Peyer's patch (tissue), 4 donors: ENCODE measurements around the gene PODXL2. TPM values are rescaled to one million over a fixed set of nuclear protein-coding genes. Genes with fewer than 3 reads are reported as not detected.

Source experiments
- DNase-seq, 3 donors: peaks; one replicate each; pipeline ENCODE4 v3.0.0-alpha.2; 2017 to 2019
- H3K27ac ChIP-seq, 4 donors: fragments of 200-600 bp; sonication (generic); one replicate each; pipeline ENCODE4 v1.5.1; 2016 to 2019
- H3K27me3 ChIP-seq, 2 donors: fragments of 200-600 bp; sonication (generic); one replicate each; pipeline ENCODE4 v1.5.1; 2019
- H3K36me3 ChIP-seq, 3 donors: fragments of 200-600 bp; sonication (generic); one replicate each; pipeline ENCODE4 v1.5.1; 2016 to 2019
- H3K4me1 ChIP-seq, 4 donors: fragments of 200-600 bp; sonication (generic); one replicate each; pipeline ENCODE4 v1.5.1; 2016 to 2019
- H3K4me3 ChIP-seq, 4 donors: fragments of 200-600 bp; sonication (generic); 1 replicate in 3 of 4; 2 replicates in 1 of 4; pipeline ENCODE4 v1.5.1; 2016 to 2019; ENCODE audit warnings: mild to moderate bottlenecking in 1 of 4
- H3K9me3 ChIP-seq, 4 donors: fragments of 200-600 bp; sonication (generic); one replicate each; pipeline ENCODE4 v1.5.1; 2016 to 2019; ENCODE audit warnings: mild to moderate bottlenecking in 1 of 4
- CTCF ChIP-seq, 6 experiments: fragments of 450-650 bp in 4 of 6; fragments of 200-600 bp in 2 of 6; sonication (generic) in 1 of 6; IDR thresholded peaks; one replicate each; pipeline ENCODE4 v1.5.1; 2017 to 2019; ENCODE audit warnings: antibody characterized with exemption in 6 of 6, mild to moderate bottlenecking in 3 of 6, moderate library complexity in 1 of 6
- POLR2A ChIP-seq, 2 donors: fragments of 450-650 bp; IDR thresholded peaks; one replicate each; pipeline ENCODE4 v1.5.1; 2017; ENCODE audit warnings: antibody characterized with exemption in 2 of 2, mild to moderate bottlenecking in 2 of 2, moderate library complexity in 2 of 2
- total RNA-seq, 4 donors: library from RNA; depleted of rRNA; stranded (reverse); fragments of >200 nt; gene quantifications; one replicate each; pipeline ENCODE4 v1.1.0, GENCODE V29; 2016

Gene PODXL2
- total RNA-seq, 4 donors from 2014 or later, result 7.4 to 15.6 (median 9.9) TPM

- no peak for DNase-seq
- no peaks in the 10 kb centered on the region for H3K27me3 ChIP-seq
Observed at GRCh38 chr3:127670761-127671522, 42.0 kb downstream of the PODXL2 start.

DNA sequence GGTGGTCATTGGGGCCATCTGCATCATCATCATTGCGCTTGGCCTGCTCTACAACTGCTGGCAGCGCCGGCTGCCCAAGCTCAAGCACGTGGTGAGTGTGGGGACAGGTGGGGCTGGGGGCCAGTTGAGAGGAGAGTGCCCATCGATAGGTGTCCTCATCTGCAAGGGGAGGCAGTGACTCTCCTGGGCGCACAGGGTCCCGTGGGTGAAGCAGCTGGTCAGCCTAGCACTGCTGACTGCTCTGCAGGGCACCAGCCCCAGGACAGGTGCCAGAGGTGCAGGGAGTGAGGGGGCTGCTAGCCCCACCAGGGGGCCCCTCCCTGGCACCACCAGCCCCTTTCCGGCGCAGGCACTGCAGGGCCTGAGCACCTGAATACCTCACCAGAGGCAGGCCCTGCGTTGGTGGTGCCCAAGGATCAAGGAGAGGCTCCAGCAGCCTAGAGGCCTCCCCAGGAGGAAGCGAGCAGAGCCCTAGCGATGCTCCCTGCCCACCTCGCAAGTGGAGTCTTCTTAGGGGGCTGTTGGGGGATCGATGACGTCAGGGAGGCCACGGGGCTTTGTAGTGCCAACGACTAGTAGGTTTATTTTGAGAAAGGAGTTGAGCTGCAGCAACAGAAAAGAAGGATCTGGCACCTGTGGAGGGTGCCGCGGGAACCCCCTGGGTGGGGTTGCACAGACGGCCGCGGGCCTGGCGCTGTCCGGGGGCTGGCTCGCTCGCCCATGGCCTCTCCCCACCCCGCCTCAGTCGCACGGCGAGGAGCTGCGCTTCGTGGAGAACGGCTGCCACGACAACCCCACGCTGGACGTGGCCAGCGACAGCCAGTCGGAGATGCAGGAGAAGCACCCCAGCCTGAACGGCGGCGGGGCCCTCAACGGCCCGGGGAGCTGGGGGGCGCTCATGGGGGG lies 42.8 kb downstream of the PODXL2 start:
- Histone ChIP-seq H3K27me3 (no peaks in the 10 kb centered on the region), H3K4me3 (peak overlapping the region; percentile 89 to 99 (median 95)), H3K27ac (peak overlapping the region; percentile 87 to 96 (median 92)), H3K4me1 (peaks cover 0 to 20% (median 7%) of the 10 kb centered on the region in 4 donors), H3K36me3 (peaks cover 0 to 9% (median 0%) of the 10 kb centered on the region in 3 donors), H3K9me3 (no peaks in the 10 kb centered on the region)
- TF ChIP-seq POLR2A (IDR thresholded peaks at IDR 0.05) (no peak), CTCF (IDR thresholded peaks at IDR 0.05) (no peak)
- DNase-seq, result peak in 2 of 3 donors; percentile 37 to 60

More at GRCh38 chr3:127670761-127671522, 42.0 kb downstream of the PODXL2 start:
- Histone ChIP-seq H3K4me1 (peaks cover 0 to 20% (median 7%) of the 10 kb centered on the region in 4 donors), H3K27ac (no peak overlapping the region), H3K4me3 (no peak overlapping the region), H3K36me3 (peaks cover 0 to 5% (median 0%) of the 10 kb centered on the region in 3 donors), H3K9me3 (no peaks in the 10 kb centered on the region)
- TF ChIP-seq CTCF (IDR thresholded peaks at IDR 0.05), result no peak
- no peak for TF ChIP-seq POLR2A (IDR thresholded peaks at IDR 0.05)

GRCh38 chr3:127672429-127673190 lies 43.6 kb downstream of the PODXL2 start, which contains the start of gene ABTB1:
Gene ABTB1 (plus strand): TSS chr3:127672952. CDS start chr3:127673026, 74 bp downstream.
- Histone ChIP-seq H3K36me3 (peaks cover 0 to 17% (median 0%) of the 10 kb centered on the region in 3 donors), H3K27ac (peak within 1 kb of the TSS; percentile 87 to 96 (median 92)), H3K4me3 (peak within 1 kb of the TSS; percentile 89 to 99 (median 95)), H3K4me1 (peaks cover 0 to 20% (median 7%) of the 10 kb centered on the region in 4 donors), H3K9me3 (no peaks in the 10 kb centered on the region), H3K27me3 (no peaks in the 10 kb centered on the region)
- peak; percentile 91 to 95 (median 93) for DNase-seq
- TF ChIP-seq CTCF (IDR thresholded peaks at IDR 0.05) (no peak), POLR2A (IDR thresholded peaks at IDR 0.05) (peak; percentile 79 to 81)

DNA sequence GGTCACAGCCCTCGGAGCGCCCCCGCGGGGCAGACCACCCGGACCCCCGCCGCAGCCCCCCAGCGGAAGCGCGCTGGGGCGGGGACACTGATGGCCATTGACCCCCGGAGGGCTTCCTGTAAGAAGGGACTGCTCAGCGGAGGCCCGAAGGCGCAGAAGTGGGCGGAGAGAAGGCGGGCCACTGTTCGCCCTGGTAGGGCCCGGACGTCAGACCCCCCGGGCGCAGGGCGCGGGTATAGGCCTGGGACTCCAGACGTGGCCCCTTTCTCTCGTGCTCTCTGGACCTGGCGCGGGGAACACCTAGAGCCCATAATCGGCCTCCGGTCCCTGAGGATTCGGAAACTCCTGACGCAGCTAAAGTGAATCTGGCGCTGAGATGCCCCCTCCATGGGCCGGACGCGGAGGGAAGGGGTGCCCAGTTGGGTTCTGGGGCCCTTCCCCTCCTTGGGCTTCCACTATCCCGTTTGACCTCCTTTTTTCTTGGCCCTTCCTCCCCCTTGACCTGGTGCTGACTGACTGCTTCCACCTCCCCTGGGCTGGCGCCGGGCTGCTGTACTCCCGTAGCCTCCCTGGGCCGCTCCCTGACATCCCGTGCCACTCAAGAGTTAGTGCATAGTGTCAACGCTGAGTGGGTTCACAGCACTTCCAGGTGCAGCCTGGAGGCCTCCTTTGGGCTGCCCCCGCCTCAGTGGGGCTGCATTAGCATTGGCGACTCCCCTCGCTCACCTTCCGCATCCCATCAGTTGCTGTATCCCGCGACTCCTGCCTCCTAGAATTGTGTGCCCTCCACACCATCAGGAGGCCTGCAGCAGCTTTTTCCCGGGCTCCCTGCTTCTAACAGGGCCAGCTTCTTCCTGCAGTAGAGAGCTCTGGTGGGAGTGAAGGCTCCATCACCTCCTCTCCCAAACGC lies 44.5 kb downstream of the PODXL2 start:
- Histone ChIP-seq H3K4me1 (peaks cover 0 to 20% (median 7%) of the 10 kb centered on the region in 4 donors), H3K27ac (peak overlapping the region; percentile 87 to 96 (median 92)), H3K27me3 (no peaks in the 10 kb centered on the region), H3K9me3 (no peaks in the 10 kb centered on the region), H3K4me3 (peak overlapping the region; percentile 89 to 99 (median 95)), H3K36me3 (peaks cover 0 to 21% (median 0%) of the 10 kb centered on the region in 3 donors)
- peak; percentile 57 to 80 (median 74) for DNase-seq
- TF ChIP-seq CTCF (IDR thresholded peaks at IDR 0.05) (no peak), POLR2A (IDR thresholded peaks at IDR 0.05) (no peak)
